ENCODE data around the gene CRTAC1. TPM values are rescaled to one million over a fixed set of nuclear protein-coding genes. Genes with fewer than 3 reads are reported as not detected.
A peak's percentile ranks its signal among the peaks of the same experiment; 100 is the strongest.

CRTAC1 gene
- total and polyA plus RNA-seq, 8 donors, result 2.5 to 44.0 (median 4.4) TPM

GRCh38 chr10:98000346-98000745 is 30.1 kb downstream of the CRTAC1 start:
- Histone ChIP-seq H3K9me3 (peaks cover 0 to 18% of the 10 kb centered on the region in 2 donors), H3K36me3 (no peaks in the 10 kb centered on the region), H3K27ac (no peak overlapping the region), H3K4me3 (no peak overlapping the region), H3K4me1 (no peaks in the 10 kb centered on the region), H3K27me3 (peaks cover 0 to 6% of the 10 kb centered on the region in 2 donors)
- no peak for TF ChIP-seq CTCF (IDR thresholded peaks at IDR 0.05)
- DNase-seq (no peak), ATAC-seq (no peak)
- intact Hi-C loops (cut with DNase I), result no loop called here

GRCh38 chr10:97999923-98000248 is 30.5 kb downstream of the CRTAC1 start:
- Histone ChIP-seq H3K9me3 (peaks cover 0 to 18% of the 10 kb centered on the region in 2 donors), H3K36me3 (no peaks in the 10 kb centered on the region), H3K4me1 (no peaks in the 10 kb centered on the region), H3K4me3 (no peak overlapping the region), H3K27ac (no peak overlapping the region), H3K27me3 (peaks cover 0 to 6% of the 10 kb centered on the region in 2 donors)
- DNase-seq, result no peak
- TF ChIP-seq CTCF (IDR thresholded peaks at IDR 0.05), result no peak
- intact Hi-C loops (cut with DNase I), result no loop called here
- ATAC-seq, result no peak

GRCh38 chr10:97999066-97999922 is 31.1 kb downstream of the CRTAC1 start:
- Histone ChIP-seq H3K4me3 (no peak overlapping the region), H3K4me1 (no peaks in the 10 kb centered on the region), H3K27ac (no peak overlapping the region), H3K9me3 (peaks cover 0 to 18% of the 10 kb centered on the region in 2 donors), H3K36me3 (no peaks in the 10 kb centered on the region), H3K27me3 (peaks cover 0 to 6% of the 10 kb centered on the region in 2 donors)
- intact Hi-C loops (cut with DNase I), result no loop called here
- TF ChIP-seq CTCF (IDR thresholded peaks at IDR 0.05), result no peak
- no peak for ATAC-seq
- DNase-seq, result no peak

- ATAC-seq (peak; percentile 38), DNase-seq (peak in 2 of 4 donors; percentile 15 to 39)
- no peaks in the 10 kb centered on the region for H3K4me1 ChIP-seq
- no peak overlapping the region for H3K4me3 ChIP-seq
- H3K36me3 ChIP-seq, result no peaks in the 10 kb centered on the region
- H3K9me3 ChIP-seq, result no peaks in the 10 kb centered on the region
- intact Hi-C loops (cut with DNase I), result no loop called here
- no peak for TF ChIP-seq CTCF (IDR thresholded peaks at IDR 0.05)
- H3K27ac ChIP-seq, result no peak overlapping the region
- H3K27me3 ChIP-seq, result peaks cover 0 to 10% of the 10 kb centered on the region in 2 donors
These were observed 38.5 kb downstream of the CRTAC1 start for GRCh38 chr10:97991871-97992270.

DNA sequence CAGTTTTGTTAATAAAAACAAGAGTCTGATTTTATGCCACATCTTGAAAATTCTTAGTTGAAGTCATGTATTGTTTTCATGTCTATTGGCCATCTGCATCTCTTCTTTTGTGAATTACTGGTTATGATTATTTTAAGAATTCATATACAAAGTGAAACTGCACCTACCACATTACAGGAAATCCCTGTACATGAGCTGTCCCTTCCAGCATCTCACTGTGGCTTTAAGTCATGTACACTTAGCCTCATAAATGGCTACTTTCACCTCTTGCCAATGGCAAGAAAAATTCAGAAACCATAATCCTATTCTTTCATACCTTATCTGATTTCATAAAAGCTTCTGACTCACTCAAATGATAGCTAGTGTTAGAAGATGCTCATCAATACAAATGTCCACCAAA is 48.6 kb downstream of the CRTAC1 start:
- peaks cover 0 to 36% of the 10 kb centered on the region in 2 donors for H3K27me3 ChIP-seq
- no peak for TF ChIP-seq CTCF (IDR thresholded peaks at IDR 0.05)
- no peak overlapping the region for H3K4me3 ChIP-seq
- no peaks in the 10 kb centered on the region for H3K36me3 ChIP-seq
- no peaks in the 10 kb centered on the region for H3K4me1 ChIP-seq
- DNase-seq (no peak), ATAC-seq (no peak)
- H3K27ac ChIP-seq, result no peak overlapping the region
- no peaks in the 10 kb centered on the region for H3K9me3 ChIP-seq
- intact Hi-C loops (cut with DNase I), result no loop called here

Measured in left lung (tissue), 10 donors.